HEK293 (cell line): Measurements from ENCODE around the gene HMGN1.

Experiments
- ZEB2 ChIP-seq: fragments of 450-650 bp; formaldehyde crosslinking; IDR thresholded peaks from 2 replicates; pipeline ENCODE4 v1.5.1; 2016; ENCODE audit warnings: missing biosample characterization, missing genetic modification characterization
- ZNF23 ChIP-seq: fragments of 450-650 bp; formaldehyde crosslinking; IDR thresholded peaks from 2 replicates; pipeline ENCODE4 v1.5.1; 2016; ENCODE audit warnings: missing biosample characterization, missing genetic modification characterization, borderline replicate concordance
- ZNF302 ChIP-seq: fragments of 450-650 bp; formaldehyde crosslinking; IDR thresholded peaks from 2 replicates; pipeline ENCODE4 v1.5.1; 2016; ENCODE audit warnings: missing biosample characterization, missing genetic modification characterization, low read depth
- ZNF514 ChIP-seq: fragments of 450-650 bp; formaldehyde crosslinking; IDR thresholded peaks from 2 replicates; pipeline ENCODE4 v1.5.1; 2016; ENCODE audit warnings: missing biosample characterization, missing genetic modification characterization
- ZNF658 ChIP-seq: fragments of 450-650 bp; formaldehyde crosslinking; IDR thresholded peaks from 2 replicates; pipeline ENCODE4; 2016; ENCODE audit warnings: missing biosample characterization, missing genetic modification characterization
- TF ChIP-seq, protein P1 (sequence below): fragments of 450-650 bp; formaldehyde crosslinking; IDR thresholded peaks from 2 replicates; pipeline ENCODE4 v1.5.1; 2017; ENCODE audit warnings: missing biosample characterization, missing genetic modification characterization
- TF ChIP-seq, protein P2 (sequence below): fragments of 450-650 bp; formaldehyde crosslinking; conservative IDR thresholded peaks from 2 replicates; pipeline ENCODE4 v1.5.1; 2016; ENCODE audit warnings: low read depth, missing biosample characterization, missing genetic modification characterization
- TF ChIP-seq, protein P3 (sequence below): fragments of 450-650 bp; formaldehyde crosslinking; IDR thresholded peaks from 2 replicates; pipeline ENCODE4 v1.5.1; 2016; ENCODE audit warnings: missing biosample characterization, missing genetic modification characterization
- TF ChIP-seq, protein P4 (sequence below): fragments of 450-650 bp; formaldehyde crosslinking; IDR thresholded peaks from 2 replicates; pipeline ENCODE4 v1.5.1; 2016; ENCODE audit warnings: missing biosample characterization, missing genetic modification characterization
- TF ChIP-seq, protein P5 (sequence below): fragments of 450-650 bp; formaldehyde crosslinking; IDR thresholded peaks from 2 replicates; pipeline ENCODE4 v1.5.1; 2016; ENCODE audit warnings: missing biosample characterization, missing genetic modification characterization
- TF ChIP-seq, protein P6 (sequence below): fragments of 450-650 bp; formaldehyde crosslinking; IDR thresholded peaks from 2 replicates; pipeline ENCODE4 v1.5.1; 2016; ENCODE audit warnings: missing biosample characterization, missing genetic modification characterization

DNA sequence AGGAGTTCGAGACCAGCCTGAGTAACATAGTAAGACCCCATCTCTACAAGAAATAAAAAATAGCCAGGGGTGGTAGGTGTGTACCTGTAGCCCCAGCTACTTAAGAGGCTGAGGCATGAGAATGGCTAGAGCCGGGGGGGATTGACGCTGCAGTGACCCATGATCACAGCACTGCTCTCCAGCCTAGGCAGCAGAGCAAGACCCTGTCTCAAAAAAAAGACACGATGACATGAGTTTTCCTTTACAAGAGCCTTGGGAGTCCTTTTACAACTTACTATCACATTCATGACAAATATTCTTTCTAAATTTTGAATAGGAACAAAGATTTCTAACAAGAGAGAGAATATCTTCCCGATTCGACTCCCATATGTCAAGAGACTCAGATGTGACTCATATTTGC, 32.2 kb downstream of the HMGN1 start:
- TF ChIP-seq, protein P1, sequence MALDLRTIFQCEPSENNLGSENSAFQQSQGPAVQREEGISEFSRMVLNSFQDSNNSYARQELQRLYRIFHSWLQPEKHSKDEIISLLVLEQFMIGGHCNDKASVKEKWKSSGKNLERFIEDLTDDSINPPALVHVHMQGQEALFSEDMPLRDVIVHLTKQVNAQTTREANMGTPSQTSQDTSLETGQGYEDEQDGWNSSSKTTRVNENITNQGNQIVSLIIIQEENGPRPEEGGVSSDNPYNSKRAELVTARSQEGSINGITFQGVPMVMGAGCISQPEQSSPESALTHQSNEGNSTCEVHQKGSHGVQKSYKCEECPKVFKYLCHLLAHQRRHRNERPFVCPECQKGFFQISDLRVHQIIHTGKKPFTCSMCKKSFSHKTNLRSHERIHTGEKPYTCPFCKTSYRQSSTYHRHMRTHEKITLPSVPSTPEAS (tag by site-specific recombination): no peak
- TF ChIP-seq, protein P2, sequence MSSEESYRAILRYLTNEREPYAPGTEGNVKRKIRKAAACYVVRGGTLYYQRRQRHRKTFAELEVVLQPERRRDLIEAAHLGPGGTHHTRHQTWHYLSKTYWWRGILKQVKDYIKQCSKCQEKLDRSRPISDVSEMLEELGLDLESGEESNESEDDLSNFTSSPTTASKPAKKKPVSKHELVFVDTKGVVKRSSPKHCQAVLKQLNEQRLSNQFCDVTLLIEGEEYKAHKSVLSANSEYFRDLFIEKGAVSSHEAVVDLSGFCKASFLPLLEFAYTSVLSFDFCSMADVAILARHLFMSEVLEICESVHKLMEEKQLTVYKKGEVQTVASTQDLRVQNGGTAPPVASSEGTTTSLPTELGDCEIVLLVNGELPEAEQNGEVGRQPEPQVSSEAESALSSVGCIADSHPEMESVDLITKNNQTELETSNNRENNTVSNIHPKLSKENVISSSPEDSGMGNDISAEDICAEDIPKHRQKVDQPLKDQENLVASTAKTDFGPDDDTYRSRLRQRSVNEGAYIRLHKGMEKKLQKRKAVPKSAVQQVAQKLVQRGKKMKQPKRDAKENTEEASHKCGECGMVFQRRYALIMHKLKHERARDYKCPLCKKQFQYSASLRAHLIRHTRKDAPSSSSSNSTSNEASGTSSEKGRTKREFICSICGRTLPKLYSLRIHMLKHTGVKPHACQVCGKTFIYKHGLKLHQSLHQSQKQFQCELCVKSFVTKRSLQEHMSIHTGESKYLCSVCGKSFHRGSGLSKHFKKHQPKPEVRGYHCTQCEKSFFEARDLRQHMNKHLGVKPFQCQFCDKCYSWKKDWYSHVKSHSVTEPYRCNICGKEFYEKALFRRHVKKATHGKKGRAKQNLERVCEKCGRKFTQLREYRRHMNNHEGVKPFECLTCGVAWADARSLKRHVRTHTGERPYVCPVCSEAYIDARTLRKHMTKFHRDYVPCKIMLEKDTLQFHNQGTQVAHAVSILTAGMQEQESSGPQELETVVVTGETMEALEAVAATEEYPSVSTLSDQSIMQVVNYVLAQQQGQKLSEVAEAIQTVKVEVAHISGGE (tag by site-specific recombination): no peak
- TF ChIP-seq ZNF658 (tag by site-specific recombination) (no peak), ZNF302 (tag by site-specific recombination) (no peak), ZNF514 (tag by site-specific recombination) (no peak), ZNF23 (tag by site-specific recombination) (no peak), ZEB2 (tag by site-specific recombination) (no peak)
- TF ChIP-seq, protein P3, sequence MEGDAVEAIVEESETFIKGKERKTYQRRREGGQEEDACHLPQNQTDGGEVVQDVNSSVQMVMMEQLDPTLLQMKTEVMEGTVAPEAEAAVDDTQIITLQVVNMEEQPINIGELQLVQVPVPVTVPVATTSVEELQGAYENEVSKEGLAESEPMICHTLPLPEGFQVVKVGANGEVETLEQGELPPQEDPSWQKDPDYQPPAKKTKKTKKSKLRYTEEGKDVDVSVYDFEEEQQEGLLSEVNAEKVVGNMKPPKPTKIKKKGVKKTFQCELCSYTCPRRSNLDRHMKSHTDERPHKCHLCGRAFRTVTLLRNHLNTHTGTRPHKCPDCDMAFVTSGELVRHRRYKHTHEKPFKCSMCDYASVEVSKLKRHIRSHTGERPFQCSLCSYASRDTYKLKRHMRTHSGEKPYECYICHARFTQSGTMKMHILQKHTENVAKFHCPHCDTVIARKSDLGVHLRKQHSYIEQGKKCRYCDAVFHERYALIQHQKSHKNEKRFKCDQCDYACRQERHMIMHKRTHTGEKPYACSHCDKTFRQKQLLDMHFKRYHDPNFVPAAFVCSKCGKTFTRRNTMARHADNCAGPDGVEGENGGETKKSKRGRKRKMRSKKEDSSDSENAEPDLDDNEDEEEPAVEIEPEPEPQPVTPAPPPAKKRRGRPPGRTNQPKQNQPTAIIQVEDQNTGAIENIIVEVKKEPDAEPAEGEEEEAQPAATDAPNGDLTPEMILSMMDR (tag by site-specific recombination): no peak
- TF ChIP-seq, protein P4, sequence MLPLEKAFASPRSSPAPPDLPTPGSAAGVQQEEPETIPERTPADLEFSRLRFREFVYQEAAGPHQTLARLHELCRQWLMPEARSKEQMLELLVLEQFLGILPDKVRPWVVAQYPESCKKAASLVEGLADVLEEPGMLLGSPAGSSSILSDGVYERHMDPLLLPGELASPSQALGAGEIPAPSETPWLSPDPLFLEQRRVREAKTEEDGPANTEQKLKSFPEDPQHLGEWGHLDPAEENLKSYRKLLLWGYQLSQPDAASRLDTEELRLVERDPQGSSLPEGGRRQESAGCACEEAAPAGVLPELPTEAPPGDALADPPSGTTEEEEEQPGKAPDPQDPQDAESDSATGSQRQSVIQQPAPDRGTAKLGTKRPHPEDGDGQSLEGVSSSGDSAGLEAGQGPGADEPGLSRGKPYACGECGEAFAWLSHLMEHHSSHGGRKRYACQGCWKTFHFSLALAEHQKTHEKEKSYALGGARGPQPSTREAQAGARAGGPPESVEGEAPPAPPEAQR (tag by site-specific recombination): no peak
- TF ChIP-seq, protein P5, sequence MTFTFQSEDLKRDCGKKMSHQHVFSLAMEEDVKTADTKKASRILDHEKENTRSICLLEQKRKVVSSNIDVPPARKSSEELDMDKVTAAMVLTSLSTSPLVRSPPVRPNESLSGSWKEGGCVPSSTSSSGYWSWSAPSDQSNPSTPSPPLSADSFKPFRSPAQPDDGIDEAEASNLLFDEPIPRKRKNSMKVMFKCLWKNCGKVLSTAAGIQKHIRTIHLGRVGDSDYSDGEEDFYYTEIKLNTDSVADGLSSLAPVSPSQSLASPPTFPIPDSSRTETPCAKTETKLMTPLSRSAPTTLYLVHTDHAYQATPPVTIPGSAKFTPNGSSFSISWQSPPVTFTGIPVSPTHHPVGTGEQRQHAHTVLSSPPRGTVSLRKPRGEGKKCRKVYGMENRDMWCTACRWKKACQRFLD (tag by site-specific recombination): no peak
- TF ChIP-seq, protein P6, sequence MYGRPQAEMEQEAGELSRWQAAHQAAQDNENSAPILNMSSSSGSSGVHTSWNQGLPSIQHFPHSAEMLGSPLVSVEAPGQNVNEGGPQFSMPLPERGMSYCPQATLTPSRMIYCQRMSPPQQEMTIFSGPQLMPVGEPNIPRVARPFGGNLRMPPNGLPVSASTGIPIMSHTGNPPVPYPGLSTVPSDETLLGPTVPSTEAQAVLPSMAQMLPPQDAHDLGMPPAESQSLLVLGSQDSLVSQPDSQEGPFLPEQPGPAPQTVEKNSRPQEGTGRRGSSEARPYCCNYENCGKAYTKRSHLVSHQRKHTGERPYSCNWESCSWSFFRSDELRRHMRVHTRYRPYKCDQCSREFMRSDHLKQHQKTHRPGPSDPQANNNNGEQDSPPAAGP (tag by site-specific recombination): no peak
